LNCAP (cell line): ENCODE results near the gene TUBGCP2.

Experiments
- TF ChIP-seq, protein P1 (sequence below): fragments of 450-650 bp; IDR thresholded peaks from 2 replicates; pipeline ENCODE4 v1.5.1; 2017; ENCODE audit warnings: mild to moderate bottlenecking

The TUBGCP2 gene

DNA sequence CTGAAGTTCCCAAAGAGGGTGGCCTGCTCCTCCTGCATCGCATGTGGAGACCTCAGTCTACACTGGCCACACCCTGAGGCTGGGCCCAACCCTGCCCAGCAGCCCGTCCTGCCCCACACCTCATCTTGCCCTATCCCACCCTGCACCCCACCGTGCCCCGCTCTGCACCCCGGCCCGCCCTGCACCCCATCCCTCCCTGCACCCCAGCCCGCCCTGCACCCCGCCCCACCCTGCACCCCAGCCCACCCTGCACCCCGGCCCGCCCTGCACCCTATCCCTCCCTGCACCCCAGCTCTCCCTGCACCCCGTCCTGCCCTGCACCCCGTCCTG, 56.5 kb downstream of the TUBGCP2 start:
- TF ChIP-seq, protein P1, sequence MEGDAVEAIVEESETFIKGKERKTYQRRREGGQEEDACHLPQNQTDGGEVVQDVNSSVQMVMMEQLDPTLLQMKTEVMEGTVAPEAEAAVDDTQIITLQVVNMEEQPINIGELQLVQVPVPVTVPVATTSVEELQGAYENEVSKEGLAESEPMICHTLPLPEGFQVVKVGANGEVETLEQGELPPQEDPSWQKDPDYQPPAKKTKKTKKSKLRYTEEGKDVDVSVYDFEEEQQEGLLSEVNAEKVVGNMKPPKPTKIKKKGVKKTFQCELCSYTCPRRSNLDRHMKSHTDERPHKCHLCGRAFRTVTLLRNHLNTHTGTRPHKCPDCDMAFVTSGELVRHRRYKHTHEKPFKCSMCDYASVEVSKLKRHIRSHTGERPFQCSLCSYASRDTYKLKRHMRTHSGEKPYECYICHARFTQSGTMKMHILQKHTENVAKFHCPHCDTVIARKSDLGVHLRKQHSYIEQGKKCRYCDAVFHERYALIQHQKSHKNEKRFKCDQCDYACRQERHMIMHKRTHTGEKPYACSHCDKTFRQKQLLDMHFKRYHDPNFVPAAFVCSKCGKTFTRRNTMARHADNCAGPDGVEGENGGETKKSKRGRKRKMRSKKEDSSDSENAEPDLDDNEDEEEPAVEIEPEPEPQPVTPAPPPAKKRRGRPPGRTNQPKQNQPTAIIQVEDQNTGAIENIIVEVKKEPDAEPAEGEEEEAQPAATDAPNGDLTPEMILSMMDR, result no peak

DNA sequence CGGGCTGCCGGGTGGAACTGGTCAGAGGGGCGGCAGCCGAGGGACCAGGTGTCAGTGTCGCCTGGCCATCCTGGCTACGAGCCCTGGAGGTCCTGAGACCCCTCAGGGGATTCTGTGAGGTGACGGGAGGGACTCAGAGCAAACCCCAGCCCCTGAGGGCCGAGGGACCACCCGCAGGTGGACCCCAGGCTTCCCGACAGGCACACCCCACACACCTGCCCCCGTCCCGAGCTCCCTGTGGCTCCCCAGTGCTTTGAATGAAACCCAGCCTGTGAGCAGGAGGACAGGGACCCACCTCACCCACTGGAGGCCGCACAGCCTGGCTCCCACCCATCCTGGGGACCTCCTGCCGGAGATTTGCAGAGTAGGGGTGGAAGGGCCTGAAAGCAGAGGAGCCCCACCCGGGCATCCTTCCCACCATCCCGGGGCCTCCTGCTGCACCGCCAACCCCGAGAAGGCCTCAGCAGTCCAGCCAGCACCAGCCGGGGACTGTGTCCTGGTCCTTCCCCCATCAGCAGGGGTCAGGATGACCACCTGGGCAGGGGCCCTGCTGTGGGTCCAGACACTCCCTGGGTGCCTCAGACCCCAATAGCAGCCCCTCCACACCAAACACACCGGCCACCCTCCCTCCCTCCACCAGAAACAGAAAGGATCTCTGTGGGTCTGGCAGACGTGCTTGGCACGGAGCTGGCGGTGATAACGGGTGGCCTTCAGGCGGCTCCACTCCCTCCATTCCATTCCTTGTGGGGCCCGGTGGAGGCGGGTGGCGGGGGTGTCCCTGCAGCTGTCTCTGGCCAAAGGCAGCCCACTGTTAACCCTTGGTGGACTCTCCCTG, 57.1 kb downstream of the TUBGCP2 start:
- TF ChIP-seq, protein P1, result no peak

DNA sequence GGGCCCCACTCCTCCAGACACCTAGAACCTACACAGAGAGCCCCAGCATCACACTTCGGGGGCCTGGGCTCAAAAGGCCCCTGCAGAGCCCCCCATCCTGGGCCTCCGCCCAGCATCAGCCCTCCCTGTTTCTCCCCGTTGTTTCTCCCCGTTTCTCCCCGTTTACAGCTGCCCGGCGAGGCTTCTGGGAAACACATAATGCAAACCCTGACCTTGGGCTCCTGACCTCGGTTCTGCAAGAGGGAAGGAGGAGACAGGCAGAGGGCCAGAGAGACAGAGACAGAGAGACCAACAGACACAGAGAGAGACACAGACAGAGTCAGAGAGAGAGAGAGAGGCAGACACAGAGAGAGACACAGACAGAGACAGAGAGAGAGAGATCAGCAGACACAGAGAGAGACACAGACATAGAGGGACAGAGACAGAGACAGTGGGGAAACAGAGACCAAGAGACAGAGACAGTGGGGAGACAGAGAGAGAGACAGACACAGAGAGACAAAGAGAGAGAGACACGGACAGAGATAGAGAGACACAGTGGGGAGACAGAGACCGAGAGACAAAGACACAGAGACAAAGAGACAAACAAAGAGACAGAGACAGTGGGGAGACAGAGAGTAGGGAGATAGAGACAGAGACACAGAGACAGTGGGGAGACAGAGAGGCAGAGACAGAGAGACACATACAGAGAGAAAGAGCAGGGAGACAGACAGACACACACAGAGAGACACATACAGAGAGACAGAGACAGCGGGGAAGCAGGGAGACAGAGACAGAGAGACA, 58.5 kb downstream of the TUBGCP2 start:
- TF ChIP-seq, protein P1, result no peak

DNA sequence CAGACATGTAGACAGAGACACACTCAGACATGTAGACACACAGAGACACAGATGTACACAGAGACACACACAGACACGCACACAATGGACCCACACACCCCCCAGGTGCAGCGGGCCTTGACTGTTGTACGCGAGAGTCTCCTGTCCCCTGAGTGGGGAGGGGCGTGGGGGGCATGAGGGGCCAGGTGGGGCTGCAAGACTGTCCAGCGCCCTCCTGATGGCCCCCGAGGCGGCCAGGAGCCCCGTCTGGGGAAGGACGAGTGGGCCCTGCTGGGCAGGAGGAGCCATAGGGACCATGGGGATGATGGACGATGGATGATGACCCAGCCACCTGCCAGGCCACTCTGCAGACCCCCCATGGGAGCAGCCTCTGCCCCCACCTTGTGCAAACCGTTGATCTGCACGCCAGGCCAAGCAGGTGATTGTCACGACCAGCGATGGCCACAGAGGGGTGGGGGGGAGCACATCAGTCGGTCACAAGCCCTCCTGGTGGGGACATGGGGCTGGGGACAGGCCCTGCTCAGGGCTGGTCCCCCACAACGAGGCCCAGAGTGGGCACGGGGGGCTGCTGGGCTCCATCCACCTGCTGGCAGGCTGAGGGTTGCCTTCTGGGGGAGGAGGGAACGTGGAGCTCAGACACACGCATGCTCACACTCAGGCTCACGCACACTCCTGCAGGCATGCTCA, 59.4 kb downstream of the TUBGCP2 start:
- TF ChIP-seq, protein P1, result no peak

DNA sequence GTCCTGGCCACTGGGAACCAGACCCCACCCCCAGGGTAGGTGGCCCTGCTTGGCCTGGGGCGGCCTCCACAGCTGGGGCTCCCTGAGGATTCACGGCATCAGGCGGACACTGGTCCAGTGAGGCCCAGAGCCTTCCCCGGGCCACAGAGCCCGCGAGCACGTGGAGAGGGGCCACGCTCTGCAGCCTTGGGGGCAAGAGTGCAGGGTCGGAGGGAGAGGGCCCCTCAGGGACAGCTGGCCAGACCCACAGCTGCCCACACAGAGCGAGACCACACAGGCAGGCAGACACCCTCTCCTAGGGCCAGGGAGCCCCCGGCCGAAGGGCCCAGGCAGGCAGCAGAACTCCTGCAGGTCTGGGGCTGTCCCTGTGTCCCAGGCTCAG, 60.3 kb downstream of the TUBGCP2 start:
- TF ChIP-seq, protein P1, result no peak

DNA sequence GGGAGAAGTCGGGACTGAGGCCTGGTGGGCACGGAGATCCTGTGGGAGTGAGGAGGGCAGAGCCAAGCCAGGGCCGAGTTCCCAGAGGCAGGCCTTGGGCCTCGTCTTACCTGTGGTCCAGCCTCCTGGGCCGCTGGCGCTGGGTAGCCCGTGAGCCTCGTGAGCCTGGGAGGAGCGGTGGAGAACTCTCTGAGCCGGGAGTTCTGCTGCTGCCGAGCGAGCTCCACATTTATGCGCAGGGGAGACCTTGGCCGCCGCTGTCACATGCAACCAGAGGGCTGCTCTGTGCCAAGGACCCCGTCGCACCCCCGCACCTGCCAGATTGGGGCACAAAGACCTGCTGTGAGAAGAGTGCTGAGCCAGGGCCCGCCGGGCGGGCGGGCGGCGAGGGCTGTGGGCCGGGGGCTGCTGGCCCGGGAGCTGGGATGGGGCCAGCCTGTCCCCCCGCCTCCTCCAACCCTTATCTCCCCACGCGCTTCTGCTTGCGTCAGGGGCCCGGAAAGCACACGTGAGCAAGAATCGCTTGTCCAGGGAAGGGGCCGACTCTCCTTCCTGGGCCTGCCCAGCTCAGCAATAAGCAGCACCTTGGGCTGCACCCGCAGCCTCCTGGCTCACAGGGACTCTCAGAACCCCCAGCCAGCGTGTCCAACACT, 60.9 kb downstream of the TUBGCP2 start:
- TF ChIP-seq, protein P1, result no peak

DNA sequence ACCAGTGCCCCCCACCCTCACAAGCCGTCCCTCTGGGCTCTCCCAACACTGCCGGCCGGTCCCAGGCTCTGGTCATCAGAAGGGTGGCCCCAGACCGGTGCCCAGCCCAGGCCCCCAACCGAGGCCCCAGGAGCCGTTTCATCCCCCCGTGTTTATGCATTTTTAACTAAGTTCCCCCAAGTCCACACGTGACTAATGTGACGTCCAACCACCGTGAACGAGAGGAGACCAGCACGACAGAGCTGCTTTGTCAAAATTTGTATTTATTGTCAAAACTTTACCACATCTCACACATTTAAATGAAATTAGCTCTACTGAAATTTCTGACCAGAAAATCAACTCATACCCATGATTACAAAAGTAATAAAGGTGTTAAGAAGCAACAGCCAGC, 62.4 kb downstream of the TUBGCP2 start:
- TF ChIP-seq, protein P1, result no peak
